GM06990 (cell line): ENCODE results near the gene ARHGEF38.
"Not testable (repeated sequence)": the region's sequence is repeated elsewhere in the genome, so short reads cannot be mapped to it uniquely, and the experiment has no call there.

Experiments
- DNase-seq: peaks from one replicate; pipeline ENCODE4 v3.0.0-alpha.2; 2011; ENCODE audit not compliant: insufficient read length; ENCODE audit errors: extremely low read depth
- H3K27me3 ChIP-seq: replicated peaks from 2 replicates; pipeline ENCODE4 v1.6.0; 2011; ENCODE audit warnings: low read length; ENCODE audit not compliant: control insufficient read depth, insufficient read depth
- H3K36me3 ChIP-seq: 2 replicates; pipeline ENCODE4 v1.5.1; 2011; ENCODE audit warnings: low read length; ENCODE audit not compliant: control insufficient read depth, insufficient read depth
- H3K4me3 ChIP-seq: replicated peaks from 2 replicates; pipeline ENCODE4 v1.5.1; 2011; ENCODE audit warnings: low read depth, mild to moderate bottlenecking, control low read depth, low read length
- CTCF ChIP-seq: IDR thresholded peaks from 2 replicates; pipeline ENCODE4 v1.5.1; 2011; ENCODE audit warnings: low read length, control low read depth, mild to moderate bottlenecking, inconsistent platforms; ENCODE audit not compliant: insufficient read depth, poor library complexity, severe bottlenecking

ARHGEF38 gene

GRCh38 chr4:105714071-105714521 lies 161.7 kb downstream of the ARHGEF38 start:
- Histone ChIP-seq H3K4me3 (peak overlapping the region; percentile 58), H3K27me3 (no peaks in the 10 kb centered on the region), H3K36me3 (no peaks in the 10 kb centered on the region)
- TF ChIP-seq CTCF: no peak
- no peak for DNase-seq

- no peaks in the 10 kb centered on the region for H3K36me3 ChIP-seq
- TF ChIP-seq CTCF: no peak
- H3K4me3 ChIP-seq: no peak overlapping the region
- DNase-seq: no peak
- no peaks in the 10 kb centered on the region for H3K27me3 ChIP-seq
Measured at GRCh38 chr4:105714932-105715331, 162.5 kb downstream of the ARHGEF38 start.

- Histone ChIP-seq H3K27me3 (no peaks in the 10 kb centered on the region), H3K36me3 (no peaks in the 10 kb centered on the region; the same call in 1 of the 2 replicates), H3K4me3 (no peak overlapping the region)
- peak; percentile 24 for TF ChIP-seq CTCF
- no peak for DNase-seq
Measured at GRCh38 chr4:105715692-105716278, 163.4 kb downstream of the ARHGEF38 start.

- Histone ChIP-seq H3K27me3 (no peaks in the 10 kb centered on the region), H3K4me3 (no peak overlapping the region), H3K36me3 (no peaks in the 10 kb centered on the region; the same call in 1 of the 2 replicates)
- TF ChIP-seq CTCF: no peak
- no peak for DNase-seq
Measured at GRCh38 chr4:105719204-105719603, 166.8 kb downstream of the ARHGEF38 start.

- DNase-seq: no peak
- no peaks in the 10 kb centered on the region for H3K36me3 ChIP-seq
- H3K4me3 ChIP-seq: no peak overlapping the region
- no peaks in the 10 kb centered on the region for H3K27me3 ChIP-seq
- TF ChIP-seq CTCF: no peak
Measured at GRCh38 chr4:105725623-105726022, 173.2 kb downstream of the ARHGEF38 start.

GRCh38 chr4:105729895-105730294 lies 177.5 kb downstream of the ARHGEF38 start:
- H3K4me3 ChIP-seq, H3K27me3 ChIP-seq, DNase-seq, H3K36me3 ChIP-seq: not testable (repeated sequence)
